ENCODE measurements around the gene FXYD4. TPM values are rescaled to one million over a fixed set of nuclear protein-coding genes. Genes with fewer than 3 reads are reported as not detected.

The FXYD4 gene
- total RNA-seq, 1 donor from 2014 or later, result not detected

DNA sequence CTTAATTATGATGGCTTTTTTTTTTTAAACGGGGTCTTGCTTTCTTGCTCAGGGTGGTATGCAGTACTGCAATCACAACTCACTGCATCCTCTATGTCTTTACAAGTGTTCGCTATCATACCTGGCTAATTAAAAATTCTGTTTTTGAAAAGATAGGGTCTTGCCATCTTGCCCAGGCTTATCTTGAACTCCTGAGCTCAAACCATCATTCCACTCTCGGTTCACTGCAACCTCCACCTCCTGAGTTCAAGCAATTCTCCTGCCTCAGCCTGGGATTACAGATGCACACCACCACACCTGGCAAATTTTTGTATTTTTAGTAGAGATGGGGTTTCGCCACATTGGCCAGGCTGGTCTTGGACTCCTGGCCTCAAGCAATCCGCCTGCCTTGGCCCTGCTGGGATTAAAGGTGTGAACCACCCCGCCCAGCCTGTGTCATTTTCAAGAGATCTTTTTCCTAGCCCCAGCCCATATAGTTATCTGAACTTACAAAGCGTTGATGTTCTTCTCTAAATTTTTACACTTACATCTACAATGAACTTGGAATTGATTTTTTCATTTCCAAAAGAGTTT lies 31.5 kb downstream of the FXYD4 start:
- CTCF ChIA-PET, result no interaction called here
- ATAC-seq (ENCODE audit: low read depth), result no peak
- no peak for DNase-seq
- intact Hi-C loops (cut with micrococcal nuclease), result no loop called here
- peak overlapping the region; percentile 52 for H3K4me3 Mint-ChIP-seq
- TF ChIP-seq, protein P1, sequence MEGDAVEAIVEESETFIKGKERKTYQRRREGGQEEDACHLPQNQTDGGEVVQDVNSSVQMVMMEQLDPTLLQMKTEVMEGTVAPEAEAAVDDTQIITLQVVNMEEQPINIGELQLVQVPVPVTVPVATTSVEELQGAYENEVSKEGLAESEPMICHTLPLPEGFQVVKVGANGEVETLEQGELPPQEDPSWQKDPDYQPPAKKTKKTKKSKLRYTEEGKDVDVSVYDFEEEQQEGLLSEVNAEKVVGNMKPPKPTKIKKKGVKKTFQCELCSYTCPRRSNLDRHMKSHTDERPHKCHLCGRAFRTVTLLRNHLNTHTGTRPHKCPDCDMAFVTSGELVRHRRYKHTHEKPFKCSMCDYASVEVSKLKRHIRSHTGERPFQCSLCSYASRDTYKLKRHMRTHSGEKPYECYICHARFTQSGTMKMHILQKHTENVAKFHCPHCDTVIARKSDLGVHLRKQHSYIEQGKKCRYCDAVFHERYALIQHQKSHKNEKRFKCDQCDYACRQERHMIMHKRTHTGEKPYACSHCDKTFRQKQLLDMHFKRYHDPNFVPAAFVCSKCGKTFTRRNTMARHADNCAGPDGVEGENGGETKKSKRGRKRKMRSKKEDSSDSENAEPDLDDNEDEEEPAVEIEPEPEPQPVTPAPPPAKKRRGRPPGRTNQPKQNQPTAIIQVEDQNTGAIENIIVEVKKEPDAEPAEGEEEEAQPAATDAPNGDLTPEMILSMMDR (IDR thresholded peaks at IDR 0.05), result no peak
- POLR2A ChIA-PET, result interaction anchor here (0.7 to 1.0 kb wide), 2 partner anchors 16 to 17 kb away, joined by 3 read pairs; no protein-coding TSS in a partner anchor
- no peaks in the 10 kb centered on the region for H3K9me3 Mint-ChIP-seq
- H3K27me3 Mint-ChIP-seq, result no peaks in the 10 kb centered on the region
- peaks cover 86% of the 10 kb centered on the region for H3K4me1 Mint-ChIP-seq
- peaks cover 51% of the 10 kb centered on the region for H3K36me3 Mint-ChIP-seq (ENCODE audit: low read depth)
- no peak overlapping the region for H3K27ac Mint-ChIP-seq

- TF ChIP-seq, protein P1 (IDR thresholded peaks at IDR 0.05), result no peak
- Mint-ChIP-seq H3K4me1 (peaks cover 76% of the 10 kb centered on the region), H3K9me3 (no peaks in the 10 kb centered on the region), H3K27ac (peak overlapping the region; percentile 72), H3K36me3 (ENCODE audit: low read depth) (peaks cover 58% of the 10 kb centered on the region), H3K27me3 (no peaks in the 10 kb centered on the region), H3K4me3 (peak overlapping the region; percentile 74)
- ChIA-PET CTCF (no interaction called here), POLR2A (interaction anchor here (0.5 to 1.0 kb wide), 3 partner anchors 15 to 21 kb away, joined by 3 read pairs; no protein-coding TSS in a partner anchor)
- intact Hi-C loops (cut with micrococcal nuclease), result no loop called here
- ATAC-seq (ENCODE audit: low read depth) (no peak), DNase-seq (no peak)
Observed at GRCh38 chr10:43403911-43404703, 32.7 kb downstream of the FXYD4 start.

DNA sequence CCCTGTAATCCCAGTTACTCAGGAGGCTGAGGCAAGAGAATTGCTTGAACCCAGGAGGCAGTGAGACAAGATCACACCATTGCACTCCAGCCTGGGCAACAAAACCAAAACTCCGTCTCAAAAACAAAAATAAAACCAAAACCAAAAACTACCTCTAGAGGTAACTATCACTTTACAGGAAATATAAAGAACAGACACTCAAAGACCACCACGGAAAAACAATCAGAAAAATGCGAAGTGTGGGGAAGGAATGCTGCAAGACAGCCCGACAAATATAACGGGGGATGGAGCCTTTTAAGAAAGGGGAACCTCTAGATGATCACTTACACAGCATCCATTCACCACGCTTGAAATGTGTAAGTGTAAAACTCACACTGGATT lies 33.3 kb downstream of the FXYD4 start:
- POLR2A ChIA-PET, result interaction anchor here (1.1 kb wide), 2 partner anchors 17 to 32 kb away, joined by 3 to 4 read pairs; partner anchors contain the start of gene ZNF487
- ATAC-seq (ENCODE audit: low read depth) (no peak), DNase-seq (no peak)
- Mint-ChIP-seq H3K36me3 (ENCODE audit: low read depth) (peaks cover 53% of the 10 kb centered on the region), H3K27me3 (no peaks in the 10 kb centered on the region), H3K4me3 (peak overlapping the region; percentile 74), H3K4me1 (peaks cover 70% of the 10 kb centered on the region), H3K27ac (peak overlapping the region; percentile 72), H3K9me3 (no peaks in the 10 kb centered on the region)
- intact Hi-C loops (cut with micrococcal nuclease), result loop anchor here (5.0 kb wide), 2 partner anchors 168 to 243 kb away; partner anchors contain the start of genes ZNF239 and ZNF32
- TF ChIP-seq, protein P1 (IDR thresholded peaks at IDR 0.05), result no peak
- CTCF ChIA-PET, result no interaction called here

- no peaks in the 10 kb centered on the region for H3K27me3 Mint-ChIP-seq
- peaks cover 35% of the 10 kb centered on the region for H3K36me3 Mint-ChIP-seq (ENCODE audit: low read depth)
- ChIA-PET POLR2A (interaction anchor here (0.9 to 5.3 kb wide), 10 partner anchors 11 to 625 kb away, joined by 3 to 128 read pairs (median 10); partner anchors contain the start of genes BMS1, ZNF239 and ZNF487), CTCF (interaction anchor here (1.0 to 1.8 kb wide), 3 partner anchors 11 to 21 kb away, joined by 3 to 5 read pairs (median 4); no protein-coding TSS in a partner anchor)
- peak; percentile 69 for DNase-seq
- H3K4me1 Mint-ChIP-seq, result peaks cover 52% of the 10 kb centered on the region
- TF ChIP-seq, protein P1 (IDR thresholded peaks at IDR 0.05), result no peak
- peak; percentile 6 for ATAC-seq (ENCODE audit: low read depth)
- no peaks in the 10 kb centered on the region for H3K9me3 Mint-ChIP-seq
- peak overlapping the region; percentile 95 for H3K4me3 Mint-ChIP-seq
- intact Hi-C loops (cut with micrococcal nuclease), result loop anchor here (1.0 to 5.0 kb wide), 4 partner anchors 10 to 269 kb away; partner anchors contain the start of genes CSGALNACT2, ZNF239 and ZNF32
- peak overlapping the region; percentile 98 for H3K27ac Mint-ChIP-seq
Observed at GRCh38 chr10:43407148-43407575, 35.7 kb downstream of the FXYD4 start.
